T-helper 2 cell treated with Interferon-gamma antibody and Interleukin-4, amounts not matched to agents 5 μg/mL and 100 μg/mL, for 36 hours (primary cell): Measurements from ENCODE around the gene PTPRG.

Source experiments
- DNase-seq: peaks from one replicate; pipeline ENCODE4 v3.0.0; 2021; ENCODE audit warnings: low spot score
- H3K27ac Mint-ChIP-seq: one replicate; pipeline ENCODE4 v1.8.0; 2021; ENCODE audit warnings: mild to moderate bottlenecking, mixed read lengths
- H3K27me3 Mint-ChIP-seq: one replicate; pipeline ENCODE4 v1.8.0; 2021; ENCODE audit warnings: low read depth, mixed read lengths
- H3K36me3 Mint-ChIP-seq: one replicate; pipeline ENCODE4 v1.8.0; 2021; ENCODE audit warnings: low read depth, mixed read lengths
- H3K4me1 Mint-ChIP-seq: one replicate; pipeline ENCODE4 v1.8.0; 2021; ENCODE audit warnings: low read depth, mixed read lengths
- H3K4me3 Mint-ChIP-seq: one replicate; pipeline ENCODE4 v1.8.0; 2022; ENCODE audit warnings: mild to moderate bottlenecking, moderate library complexity, mixed read lengths
- H3K9me3 Mint-ChIP-seq: one replicate; pipeline ENCODE4 v1.8.0; 2021; ENCODE audit warnings: mixed read lengths

The PTPRG gene

GRCh38 chr3:62168356-62168755 is 607.0 kb downstream of the PTPRG start:
- H3K4me3 Mint-ChIP-seq, result no peak overlapping the region
- peaks cover 2% of the 10 kb centered on the region for H3K27me3 Mint-ChIP-seq
- peaks cover 4% of the 10 kb centered on the region for H3K4me1 Mint-ChIP-seq
- H3K36me3 Mint-ChIP-seq, result no peaks in the 10 kb centered on the region
- H3K27ac Mint-ChIP-seq, result no peak overlapping the region
- DNase-seq, result no peak
- H3K9me3 Mint-ChIP-seq, result no peaks in the 10 kb centered on the region

DNA sequence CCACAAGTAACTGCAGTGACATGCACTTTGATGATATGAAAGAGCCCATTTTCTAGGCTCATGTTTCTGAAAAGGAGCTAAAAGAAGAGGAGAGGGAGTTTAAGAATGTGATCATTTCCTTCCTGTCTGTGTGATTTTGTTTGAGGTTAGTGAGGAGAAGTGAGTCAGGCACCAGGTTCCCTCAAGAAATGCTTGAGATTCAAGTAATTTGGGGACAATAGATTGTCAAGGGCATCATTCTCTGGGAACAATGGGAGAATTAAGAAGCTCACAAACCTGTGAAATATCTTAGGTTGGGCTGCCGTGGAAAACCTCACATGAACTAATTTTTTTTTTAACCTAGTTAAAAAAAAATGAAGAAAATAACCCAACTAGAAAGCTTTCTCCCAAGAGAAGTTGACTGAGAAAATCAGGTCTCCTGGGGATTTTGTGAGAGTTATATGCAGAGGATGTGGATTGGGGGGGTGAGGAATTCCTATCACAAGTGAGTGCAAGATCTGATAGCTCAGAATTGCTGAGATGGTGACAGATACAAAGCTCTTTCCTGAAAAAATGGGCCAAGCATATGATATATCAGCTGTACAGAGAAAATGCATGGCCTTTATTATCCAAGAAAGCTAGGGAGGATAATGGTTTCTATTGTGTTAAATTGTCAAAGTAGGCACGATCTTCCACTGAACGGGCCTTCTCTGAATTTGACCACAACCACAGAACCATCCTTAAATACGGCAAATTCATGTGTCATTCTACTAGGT is 608.7 kb downstream of the PTPRG start:
- no peak for DNase-seq
- Mint-ChIP-seq H3K27me3 (no peaks in the 10 kb centered on the region), H3K4me3 (no peak overlapping the region), H3K9me3 (no peaks in the 10 kb centered on the region), H3K27ac (no peak overlapping the region), H3K4me1 (peaks cover 4% of the 10 kb centered on the region), H3K36me3 (no peaks in the 10 kb centered on the region)

DNA sequence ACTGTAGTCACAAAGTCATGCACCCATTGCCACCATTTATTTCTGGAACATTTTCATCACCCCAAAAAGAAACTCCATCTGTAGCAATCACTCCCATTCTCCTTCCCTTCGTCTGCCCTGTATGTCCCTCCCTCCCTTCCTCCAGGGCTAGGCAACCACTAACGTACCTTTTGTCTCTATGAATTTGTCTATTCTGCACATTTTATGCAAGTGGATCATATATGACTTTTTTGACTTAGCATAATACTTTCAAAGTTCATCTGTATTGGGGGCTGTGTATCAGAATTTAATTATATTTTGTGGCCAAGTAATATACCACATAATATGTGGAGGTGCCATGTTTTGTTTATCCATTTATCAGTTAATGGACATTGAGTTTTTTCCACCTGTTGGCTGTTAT is 610.4 kb downstream of the PTPRG start:
- no peak overlapping the region for H3K27ac Mint-ChIP-seq
- no peak overlapping the region for H3K4me3 Mint-ChIP-seq
- H3K9me3 Mint-ChIP-seq, result no peaks in the 10 kb centered on the region
- H3K27me3 Mint-ChIP-seq, result no peaks in the 10 kb centered on the region
- DNase-seq, result no peak
- peaks cover 4% of the 10 kb centered on the region for H3K4me1 Mint-ChIP-seq
- H3K36me3 Mint-ChIP-seq, result no peaks in the 10 kb centered on the region

- Mint-ChIP-seq H3K27me3 (no peaks in the 10 kb centered on the region), H3K27ac (no peak overlapping the region), H3K4me3 (no peak overlapping the region), H3K36me3 (no peaks in the 10 kb centered on the region), H3K4me1 (peaks cover 4% of the 10 kb centered on the region), H3K9me3 (no peaks in the 10 kb centered on the region)
- no peak for DNase-seq
These were observed 610.8 kb downstream of the PTPRG start for GRCh38 chr3:62172199-62172598.

GRCh38 chr3:62173939-62174515 is 612.7 kb downstream of the PTPRG start:
- Mint-ChIP-seq H3K36me3 (no peaks in the 10 kb centered on the region), H3K27me3 (no peaks in the 10 kb centered on the region), H3K4me3 (no peak overlapping the region), H3K9me3 (no peaks in the 10 kb centered on the region), H3K4me1 (peaks cover 4% of the 10 kb centered on the region), H3K27ac (no peak overlapping the region)
- DNase-seq, result no peak

GRCh38 chr3:62175161-62175560 is 613.8 kb downstream of the PTPRG start:
- H3K27me3 Mint-ChIP-seq, result no peaks in the 10 kb centered on the region
- H3K27ac Mint-ChIP-seq, result no peak overlapping the region
- H3K4me3 Mint-ChIP-seq, result no peak overlapping the region
- peaks cover 4% of the 10 kb centered on the region for H3K4me1 Mint-ChIP-seq
- no peaks in the 10 kb centered on the region for H3K9me3 Mint-ChIP-seq
- H3K36me3 Mint-ChIP-seq, result no peaks in the 10 kb centered on the region
- DNase-seq, result no peak

- no peak for DNase-seq
- no peak overlapping the region for H3K4me3 Mint-ChIP-seq
- no peaks in the 10 kb centered on the region for H3K36me3 Mint-ChIP-seq
- no peak overlapping the region for H3K27ac Mint-ChIP-seq
- no peaks in the 10 kb centered on the region for H3K27me3 Mint-ChIP-seq
- no peaks in the 10 kb centered on the region for H3K9me3 Mint-ChIP-seq
- H3K4me1 Mint-ChIP-seq, result no peaks in the 10 kb centered on the region
These were observed 616.7 kb downstream of the PTPRG start for GRCh38 chr3:62178032-62178431.

- Mint-ChIP-seq H3K27ac (no peak overlapping the region), H3K4me3 (no peak overlapping the region), H3K27me3 (no peaks in the 10 kb centered on the region), H3K9me3 (no peaks in the 10 kb centered on the region), H3K36me3 (no peaks in the 10 kb centered on the region), H3K4me1 (no peaks in the 10 kb centered on the region)
- DNase-seq, result no peak
These were observed 617.6 kb downstream of the PTPRG start for GRCh38 chr3:62178739-62179600.

GRCh38 chr3:62180514-62180913 is 619.1 kb downstream of the PTPRG start:
- no peak for DNase-seq
- Mint-ChIP-seq H3K27ac (no peak overlapping the region), H3K4me3 (no peak overlapping the region), H3K9me3 (no peaks in the 10 kb centered on the region), H3K27me3 (no peaks in the 10 kb centered on the region), H3K36me3 (no peaks in the 10 kb centered on the region), H3K4me1 (no peaks in the 10 kb centered on the region)

DNA sequence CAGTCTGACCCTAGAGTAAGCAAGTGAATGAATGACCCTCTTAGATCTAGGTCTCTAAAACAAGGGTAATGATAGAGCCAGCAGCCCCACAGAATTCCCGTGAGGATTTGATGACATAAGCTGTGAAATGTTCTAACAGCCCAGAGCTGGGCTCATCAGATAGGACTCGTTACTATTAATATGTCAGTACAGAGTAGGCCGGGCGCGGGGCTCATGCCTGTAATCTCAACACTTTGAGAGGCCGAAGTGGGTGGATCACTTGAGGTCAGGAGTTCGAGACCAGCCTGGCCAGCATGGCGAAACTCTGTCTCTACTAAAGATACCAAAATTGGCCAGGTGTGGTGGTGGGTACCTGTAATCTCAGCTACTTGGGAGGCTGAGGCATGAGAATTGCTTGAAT is 621.7 kb downstream of the PTPRG start:
- DNase-seq, result no peak
- H3K4me3 Mint-ChIP-seq, result no peak overlapping the region
- H3K27me3 Mint-ChIP-seq, result no peaks in the 10 kb centered on the region
- H3K27ac Mint-ChIP-seq, result no peak overlapping the region
- H3K4me1 Mint-ChIP-seq, result no peaks in the 10 kb centered on the region
- H3K9me3 Mint-ChIP-seq, result no peaks in the 10 kb centered on the region
- no peaks in the 10 kb centered on the region for H3K36me3 Mint-ChIP-seq

DNA sequence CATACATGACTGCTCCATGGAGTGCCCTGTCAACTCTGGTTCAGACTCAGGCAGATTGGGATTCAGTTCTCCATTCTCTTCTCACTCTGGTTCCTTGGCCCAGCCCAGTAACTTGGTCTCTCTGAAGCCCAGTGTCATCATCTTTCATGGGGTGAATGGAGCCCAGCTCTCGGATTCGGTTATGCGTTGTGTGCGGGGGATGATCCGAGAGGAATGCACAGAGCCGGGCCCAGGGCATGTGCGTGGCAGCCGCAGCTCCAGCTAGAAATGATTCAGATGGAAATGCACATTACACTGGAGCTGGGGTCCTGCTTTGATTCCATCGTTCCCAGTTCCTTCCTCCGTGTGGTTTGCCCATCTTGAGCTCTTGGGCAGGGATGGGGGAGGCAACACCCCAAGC is 622.6 kb downstream of the PTPRG start:
- Mint-ChIP-seq H3K4me3 (no peak overlapping the region), H3K9me3 (no peaks in the 10 kb centered on the region), H3K4me1 (peaks cover 4% of the 10 kb centered on the region), H3K27me3 (no peaks in the 10 kb centered on the region), H3K27ac (no peak overlapping the region), H3K36me3 (no peaks in the 10 kb centered on the region)
- no peak for DNase-seq

GRCh38 chr3:62184559-62184958 is 623.2 kb downstream of the PTPRG start:
- H3K27me3 Mint-ChIP-seq, result no peaks in the 10 kb centered on the region
- H3K36me3 Mint-ChIP-seq, result no peaks in the 10 kb centered on the region
- no peak overlapping the region for H3K27ac Mint-ChIP-seq
- no peak overlapping the region for H3K4me3 Mint-ChIP-seq
- DNase-seq, result no peak
- no peaks in the 10 kb centered on the region for H3K9me3 Mint-ChIP-seq
- H3K4me1 Mint-ChIP-seq, result peaks cover 4% of the 10 kb centered on the region

GRCh38 chr3:62187022-62187431 is 625.7 kb downstream of the PTPRG start:
- no peaks in the 10 kb centered on the region for H3K27me3 Mint-ChIP-seq
- no peak overlapping the region for H3K27ac Mint-ChIP-seq
- no peak for DNase-seq
- H3K9me3 Mint-ChIP-seq, result no peaks in the 10 kb centered on the region
- H3K36me3 Mint-ChIP-seq, result no peaks in the 10 kb centered on the region
- peaks cover 4% of the 10 kb centered on the region for H3K4me1 Mint-ChIP-seq
- H3K4me3 Mint-ChIP-seq, result no peak overlapping the region

DNA sequence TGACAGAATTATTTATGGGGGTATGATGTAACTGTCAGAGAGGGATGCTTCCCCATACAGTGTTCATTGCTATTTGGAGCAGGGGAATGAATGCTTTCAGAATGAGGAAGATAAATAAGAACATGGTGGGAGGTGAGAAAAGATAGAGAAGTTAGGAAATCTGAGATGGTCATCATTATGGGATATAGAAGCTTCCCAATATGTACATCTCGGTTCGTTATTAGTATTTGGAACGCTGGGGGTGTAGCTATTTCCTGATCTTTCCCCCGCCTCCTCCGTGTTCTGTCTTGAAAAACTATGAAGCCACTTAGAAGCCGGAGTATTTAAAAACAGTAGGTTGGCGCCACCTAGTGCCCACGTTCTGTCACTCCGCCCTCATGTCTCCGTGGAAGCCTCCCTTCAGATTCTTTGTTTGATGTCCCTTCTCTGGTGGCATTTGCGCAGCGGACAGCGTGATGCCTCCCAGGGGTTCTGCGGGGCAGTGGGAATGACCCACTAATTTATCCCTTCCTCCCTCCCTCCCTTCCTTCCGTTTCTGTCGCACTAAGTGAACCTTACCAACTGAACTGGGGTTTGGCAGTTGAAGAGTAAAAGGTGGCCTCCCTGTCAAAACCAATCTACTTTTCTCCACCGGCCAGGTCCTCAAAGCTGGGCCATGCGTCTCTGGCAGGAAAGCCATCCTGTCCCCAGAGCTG is 627.5 kb downstream of the PTPRG start:
- no peaks in the 10 kb centered on the region for H3K27me3 Mint-ChIP-seq
- H3K4me3 Mint-ChIP-seq, result peak overlapping the region; percentile 34
- no peaks in the 10 kb centered on the region for H3K36me3 Mint-ChIP-seq
- peak; percentile 36 for DNase-seq
- peaks cover 4% of the 10 kb centered on the region for H3K4me1 Mint-ChIP-seq
- no peaks in the 10 kb centered on the region for H3K9me3 Mint-ChIP-seq
- H3K27ac Mint-ChIP-seq, result no peak overlapping the region
